Subcutaneous abdominal adipose tissue (tissue), 5 donors: ENCODE measurements around the gene LTBP3.

Experiments
- H3K27ac ChIP-seq: one replicate; pipeline ENCODE4 v1.7.0; 2013; ENCODE audit warnings: low read depth, mild to moderate bottlenecking, inconsistent platforms, low read length, moderate library complexity
- H3K27me3 ChIP-seq, 5 donors: one replicate each; pipeline ENCODE4 v1.7.0; 2013; ENCODE audit warnings: low read length in 5 of 5, inconsistent platforms in 1 of 5; ENCODE audit not compliant: control insufficient read depth in 5 of 5, insufficient read depth in 4 of 5
- H3K36me3 ChIP-seq, 5 donors: one replicate each; pipeline ENCODE4 v1.7.0; 2013; ENCODE audit warnings: low read length in 5 of 5; ENCODE audit not compliant: control insufficient read depth in 5 of 5, insufficient read depth in 5 of 5
- H3K4me1 ChIP-seq, 5 donors: one replicate each; pipeline ENCODE4 v1.7.0; 2013; ENCODE audit warnings: low read length in 5 of 5, mild to moderate bottlenecking in 3 of 5, moderate library complexity in 1 of 5; ENCODE audit not compliant: control insufficient read depth in 5 of 5, insufficient read depth in 5 of 5
- H3K4me3 ChIP-seq, 5 donors: one replicate each; pipeline ENCODE4 v1.7.0; 2013; ENCODE audit warnings: low read length in 5 of 5, low read depth in 1 of 5
- H3K9ac ChIP-seq, 5 donors: one replicate each; pipeline ENCODE4 v1.7.0; 2013; ENCODE audit warnings: low read length in 5 of 5, mild to moderate bottlenecking in 4 of 5, moderate library complexity in 3 of 5
- H3K9me3 ChIP-seq, 5 donors: one replicate each; pipeline ENCODE4 v1.7.0; 2013; ENCODE audit warnings: low read length in 5 of 5; ENCODE audit not compliant: control insufficient read depth in 5 of 5
- donor health status: healthy.
- donor health status: healthy.
- donor health status: healthy.
- donor health status: healthy.
- donor health status: healthy.

The LTBP3 gene

DNA sequence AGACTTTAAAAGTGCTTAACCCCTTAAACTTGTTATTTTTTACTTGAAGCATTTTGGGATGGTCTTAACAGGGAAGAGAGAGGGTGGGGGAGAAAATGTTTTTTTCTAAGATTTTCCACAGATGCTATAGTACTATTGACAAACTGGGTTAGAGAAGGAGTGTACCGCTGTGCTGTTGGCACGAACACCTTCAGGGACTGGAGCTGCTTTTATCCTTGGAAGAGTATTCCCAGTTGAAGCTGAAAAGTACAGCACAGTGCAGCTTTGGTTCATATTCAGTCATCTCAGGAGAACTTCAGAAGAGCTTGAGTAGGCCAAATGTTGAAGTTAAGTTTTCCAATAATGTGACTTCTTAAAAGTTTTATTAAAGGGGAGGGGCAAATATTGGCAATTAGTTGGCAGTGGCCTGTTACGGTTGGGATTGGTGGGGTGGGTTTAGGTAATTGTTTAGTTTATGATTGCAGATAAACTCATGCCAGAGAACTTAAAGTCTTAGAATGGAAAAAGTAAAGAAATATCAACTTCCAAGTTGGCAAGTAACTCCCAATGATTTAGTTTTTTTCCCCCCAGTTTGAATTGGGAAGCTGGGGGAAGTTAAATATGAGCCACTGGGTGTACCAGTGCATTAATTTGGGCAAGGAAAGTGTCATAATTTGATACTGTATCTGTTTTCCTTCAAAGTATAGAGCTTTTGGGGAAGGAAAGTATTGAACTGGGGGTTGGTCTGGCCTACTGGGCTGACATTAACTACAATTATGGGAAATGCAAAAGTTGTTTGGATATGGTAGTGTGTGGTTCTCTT, 56.5 kb downstream of the LTBP3 start:
- H3K4me3 ChIP-seq, result peak overlapping the region; percentile 82 to 100 (median 100)
- H3K4me1 ChIP-seq, result peaks cover 12 to 57% (median 40%) of the 10 kb centered on the region in 5 donors
- no peaks in the 10 kb centered on the region for H3K27me3 ChIP-seq
- H3K27ac ChIP-seq, result peak overlapping the region; percentile 99
- H3K36me3 ChIP-seq, result peaks cover 42 to 63% (median 51%) of the 10 kb centered on the region in 5 donors
- peak overlapping the region; percentile 99 to 100 (median 100) for H3K9ac ChIP-seq
- no peaks in the 10 kb centered on the region for H3K9me3 ChIP-seq

DNA sequence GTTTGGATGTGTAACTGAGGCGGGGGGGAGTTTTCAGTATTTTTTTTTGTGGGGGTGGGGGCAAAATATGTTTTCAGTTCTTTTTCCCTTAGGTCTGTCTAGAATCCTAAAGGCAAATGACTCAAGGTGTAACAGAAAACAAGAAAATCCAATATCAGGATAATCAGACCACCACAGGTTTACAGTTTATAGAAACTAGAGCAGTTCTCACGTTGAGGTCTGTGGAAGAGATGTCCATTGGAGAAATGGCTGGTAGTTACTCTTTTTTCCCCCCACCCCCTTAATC, 57.0 kb downstream of the LTBP3 start:
- Histone ChIP-seq H3K27me3 (no peaks in the 10 kb centered on the region), H3K36me3 (peaks cover 42 to 60% (median 49%) of the 10 kb centered on the region in 5 donors), H3K9ac (peak overlapping the region; percentile 99 to 100 (median 100)), H3K27ac (peak overlapping the region; percentile 99), H3K4me3 (peak overlapping the region; percentile 82 to 100 (median 100)), H3K4me1 (peaks cover 14 to 57% (median 40%) of the 10 kb centered on the region in 5 donors), H3K9me3 (no peaks in the 10 kb centered on the region)

- Histone ChIP-seq H3K36me3 (peaks cover 39 to 55% (median 44%) of the 10 kb centered on the region in 5 donors), H3K4me3 (peak overlapping the region; percentile 82 to 100 (median 100)), H3K4me1 (peaks cover 13 to 57% (median 40%) of the 10 kb centered on the region in 5 donors), H3K9ac (peak overlapping the region; percentile 99 to 100 (median 100)), H3K9me3 (no peaks in the 10 kb centered on the region), H3K27ac (peak overlapping the region; percentile 99), H3K27me3 (no peaks in the 10 kb centered on the region)
Observed at GRCh38 chr11:65500387-65501185, 57.6 kb downstream of the LTBP3 start.

- Histone ChIP-seq H3K4me3 (peak overlapping the region; percentile 82 to 100 (median 100)), H3K27ac (peak overlapping the region; percentile 99), H3K9me3 (no peaks in the 10 kb centered on the region), H3K4me1 (peaks cover 9 to 53% (median 40%) of the 10 kb centered on the region in 5 donors), H3K27me3 (no peaks in the 10 kb centered on the region), H3K36me3 (peaks cover 34 to 48% (median 37%) of the 10 kb centered on the region in 5 donors), H3K9ac (peak overlapping the region; percentile 99 to 100 (median 100))
Observed at GRCh38 chr11:65499713-65500386, 58.3 kb downstream of the LTBP3 start.

- H3K9ac ChIP-seq, result peak within 1 kb of the TSS; percentile 99 to 100 (median 100)
- H3K9me3 ChIP-seq, result no peaks in the 10 kb centered on the region
- peaks cover 27 to 41% (median 30%) of the 10 kb centered on the region in 5 donors for H3K36me3 ChIP-seq
- peak within 1 kb of the TSS; percentile 99 for H3K27ac ChIP-seq
- H3K27me3 ChIP-seq, result no peaks in the 10 kb centered on the region
- peak within 1 kb of the TSS; percentile 82 to 100 (median 100) for H3K4me3 ChIP-seq
- H3K4me1 ChIP-seq, result peaks cover 11 to 53% (median 40%) of the 10 kb centered on the region in 5 donors
Observed at GRCh38 chr11:65498977-65499712, 59.0 kb downstream of the LTBP3 start, which contains the start of gene MALAT1. Gene MALAT1 (plus strand): TSS chr11:65499045.

GRCh38 chr11:65498727-65498976, 59.5 kb downstream of the LTBP3 start:
- Histone ChIP-seq H3K4me1 (peaks cover 11 to 53% (median 43%) of the 10 kb centered on the region in 5 donors), H3K9me3 (no peaks in the 10 kb centered on the region), H3K27me3 (no peaks in the 10 kb centered on the region), H3K4me3 (peak overlapping the region; percentile 82 to 100 (median 100)), H3K9ac (peak overlapping the region; percentile 97 to 100 (median 100)), H3K27ac (peak overlapping the region; percentile 99), H3K36me3 (peaks cover 22 to 36% (median 25%) of the 10 kb centered on the region in 5 donors)

GRCh38 chr11:65498042-65498726, 60.0 kb downstream of the LTBP3 start:
- Histone ChIP-seq H3K4me1 (peaks cover 11 to 53% (median 46%) of the 10 kb centered on the region in 5 donors), H3K9me3 (no peaks in the 10 kb centered on the region), H3K4me3 (peak overlapping the region; percentile 82 to 100 (median 100)), H3K36me3 (peaks cover 17 to 31% (median 20%) of the 10 kb centered on the region in 5 donors), H3K9ac (peak overlapping the region; percentile 97 to 100 (median 100)), H3K27ac (peak overlapping the region; percentile 99), H3K27me3 (no peaks in the 10 kb centered on the region)

DNA sequence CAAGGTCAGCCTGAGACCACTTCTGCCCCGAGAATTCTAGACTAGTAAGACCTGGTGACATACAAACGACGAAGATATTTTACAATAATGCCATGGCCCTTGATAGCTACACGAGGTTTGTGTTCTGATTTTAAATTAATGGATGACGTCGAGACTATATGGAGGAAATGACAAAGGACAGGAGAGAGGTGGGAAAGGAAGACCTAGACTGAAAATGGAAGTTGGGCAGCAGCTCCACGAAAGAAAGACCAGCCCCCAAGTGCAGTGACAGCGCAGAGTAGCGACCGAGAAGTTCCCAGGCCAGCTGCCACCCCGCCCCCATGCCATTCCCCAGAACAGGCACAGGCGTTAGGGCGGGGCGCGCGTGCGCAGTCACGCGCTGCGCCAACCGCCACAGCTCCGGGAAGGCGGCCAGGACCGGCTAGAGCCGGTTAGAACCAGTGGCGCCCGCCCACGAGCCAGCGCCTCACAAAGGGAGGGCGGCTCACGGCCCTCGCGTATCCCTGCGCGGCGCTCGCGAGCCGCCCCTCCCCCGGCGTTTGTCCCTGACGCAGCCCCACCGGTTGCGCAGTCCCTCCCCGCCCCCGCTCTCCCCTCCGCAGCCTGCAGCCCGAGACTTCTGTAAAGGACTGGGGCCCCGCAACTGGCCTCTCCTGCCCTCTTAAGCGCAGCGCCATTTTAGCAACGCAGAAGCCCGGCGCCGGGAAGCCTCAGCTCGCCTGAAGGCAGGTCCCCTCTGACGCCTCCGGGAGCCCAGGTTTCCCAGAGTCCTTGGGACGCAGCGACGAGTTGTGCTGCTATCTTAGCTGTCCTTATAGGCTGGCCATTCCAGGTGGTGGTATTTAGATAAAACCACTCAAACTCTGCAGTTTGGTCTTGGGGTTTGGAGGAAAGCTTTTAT, 60.8 kb downstream of the LTBP3 start:
- H3K4me1 ChIP-seq, result peaks cover 18 to 57% (median 50%) of the 10 kb centered on the region in 5 donors
- peak overlapping the region; percentile 99 for H3K27ac ChIP-seq
- peak overlapping the region; percentile 82 to 100 (median 100) for H3K4me3 ChIP-seq
- no peaks in the 10 kb centered on the region for H3K9me3 ChIP-seq
- no peaks in the 10 kb centered on the region for H3K27me3 ChIP-seq
- H3K36me3 ChIP-seq, result peaks cover 9 to 23% (median 12%) of the 10 kb centered on the region in 5 donors
- peak overlapping the region; percentile 99 to 100 (median 100) for H3K9ac ChIP-seq
